Breast epithelium (tissue), 3 donors: ENCODE data around the gene ZMAT5.

Experiments used
- POLR2A ChIP-seq: fragments of 450-650 bp; IDR thresholded peaks from one replicate; pipeline ENCODE4 v1.6.1; 2016; ENCODE audit warnings: antibody characterized with exemption, mild to moderate bottlenecking, moderate library complexity
- TF ChIP-seq, protein P1 (sequence below), 3 donors: fragments of 450-650 bp; IDR thresholded peaks; one replicate each; pipeline ENCODE4 v1.5.1; 2016 to 2017; ENCODE audit warnings: antibody characterized with exemption in 3 of 3, mild to moderate bottlenecking in 3 of 3, moderate library complexity in 3 of 3

DNA sequence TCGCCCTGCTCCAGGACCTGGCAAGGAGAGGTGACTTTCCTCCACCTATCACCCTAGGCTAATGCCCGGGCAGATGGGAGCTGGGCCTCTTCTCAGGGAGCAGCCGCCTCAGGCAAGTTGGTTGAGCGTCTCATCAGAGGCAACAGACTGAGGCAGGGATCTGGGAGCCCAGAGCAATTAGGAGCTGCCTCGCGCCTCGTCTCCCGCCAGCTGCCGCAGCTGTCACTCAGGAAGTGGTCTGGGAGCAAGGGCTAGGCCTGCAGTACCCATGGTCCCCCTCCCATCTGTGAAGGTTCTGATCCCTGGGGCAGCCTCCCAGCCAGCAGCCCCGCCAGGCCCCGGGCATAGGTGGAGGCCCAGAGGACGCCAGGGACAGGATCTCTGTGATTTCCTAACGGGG, 51.6 kb downstream of the ZMAT5 start:
- TF ChIP-seq, protein P1, sequence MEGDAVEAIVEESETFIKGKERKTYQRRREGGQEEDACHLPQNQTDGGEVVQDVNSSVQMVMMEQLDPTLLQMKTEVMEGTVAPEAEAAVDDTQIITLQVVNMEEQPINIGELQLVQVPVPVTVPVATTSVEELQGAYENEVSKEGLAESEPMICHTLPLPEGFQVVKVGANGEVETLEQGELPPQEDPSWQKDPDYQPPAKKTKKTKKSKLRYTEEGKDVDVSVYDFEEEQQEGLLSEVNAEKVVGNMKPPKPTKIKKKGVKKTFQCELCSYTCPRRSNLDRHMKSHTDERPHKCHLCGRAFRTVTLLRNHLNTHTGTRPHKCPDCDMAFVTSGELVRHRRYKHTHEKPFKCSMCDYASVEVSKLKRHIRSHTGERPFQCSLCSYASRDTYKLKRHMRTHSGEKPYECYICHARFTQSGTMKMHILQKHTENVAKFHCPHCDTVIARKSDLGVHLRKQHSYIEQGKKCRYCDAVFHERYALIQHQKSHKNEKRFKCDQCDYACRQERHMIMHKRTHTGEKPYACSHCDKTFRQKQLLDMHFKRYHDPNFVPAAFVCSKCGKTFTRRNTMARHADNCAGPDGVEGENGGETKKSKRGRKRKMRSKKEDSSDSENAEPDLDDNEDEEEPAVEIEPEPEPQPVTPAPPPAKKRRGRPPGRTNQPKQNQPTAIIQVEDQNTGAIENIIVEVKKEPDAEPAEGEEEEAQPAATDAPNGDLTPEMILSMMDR (IDR thresholded peaks at IDR 0.05): no peak
- TF ChIP-seq POLR2A: no peak
